CD4-positive, alpha-beta T cell (primary cell): ENCODE measurements around the gene LIPN. TPM values are rescaled to one million over a fixed set of nuclear protein-coding genes. Genes with fewer than 3 reads are reported as not detected.

Experiments used
- ATAC-seq: fragments of 200-7000 bp; cut with Tn5 transposase; one replicate; pipeline ENCODE4 v1.10.0; 2022; ENCODE audit warnings: mild to moderate bottlenecking; ENCODE audit not compliant: poor library complexity
- CTCF ChIA-PET: fragments of 350-600 bp; sonication (Branson Sonifier 250); formaldehyde crosslinking; loops from one replicate; lab custom pipeline; 2021; ENCODE audit warnings: antibody characterized with exemption, inconsistent platforms; lab: Charles Lee
- POLR2A ChIA-PET: fragments of 350-600 bp; sonication (Branson Sonifier 250); formaldehyde crosslinking; loops from one replicate; lab custom pipeline; 2021; ENCODE audit warnings: antibody characterized with exemption, inconsistent platforms; lab: Charles Lee
- DNase-seq, 14 experiments: peaks; one replicate each; pipeline ENCODE4 v3.0.0-alpha.2; 2013 to 2020; ENCODE audit warnings: mixed read lengths in 2 of 14
- H3K27ac ChIP-seq, 2 donors: one replicate each; pipeline versions ENCODE4 v1.5.1 to v1.7.0; 2013; ENCODE audit warnings: low read length in 2 of 2, low read depth in 1 of 2, mild to moderate bottlenecking in 1 of 2
- H3K27me3 ChIP-seq, 2 experiments: 1 replicate in 1 of 2; 2 replicates in 1 of 2; pipeline versions ENCODE4 v1.6.1 to v1.7.0; 2013; ENCODE audit warnings: low read length in 2 of 2, control low read depth in 1 of 2, mild to moderate bottlenecking in 1 of 2, moderate library complexity in 1 of 2; ENCODE audit not compliant: insufficient read depth in 2 of 2, control insufficient read depth in 1 of 2
- H3K36me3 ChIP-seq: one replicate; pipeline ENCODE4 v1.6.1; 2013; ENCODE audit warnings: low read length, control low read depth; ENCODE audit not compliant: insufficient read depth
- H3K4me1 ChIP-seq: one replicate; pipeline ENCODE4 v1.6.1; 2013; ENCODE audit warnings: low read length, control low read depth; ENCODE audit not compliant: insufficient read depth
- H3K4me3 ChIP-seq: one replicate; pipeline ENCODE4 v1.5.1; 2013; ENCODE audit warnings: mild to moderate bottlenecking, low read length, moderate library complexity
- H3K9me3 ChIP-seq, 2 experiments: 1 replicate in 1 of 2; 2 replicates in 1 of 2; pipeline versions ENCODE4 v1.6.1 to v1.7.0; 2013; ENCODE audit warnings: low read length in 2 of 2, mild to moderate bottlenecking in 2 of 2, control low read depth in 1 of 2, moderate library complexity in 1 of 2; ENCODE audit not compliant: control insufficient read depth in 1 of 2, insufficient read depth in 1 of 2
- H3K27ac Mint-ChIP-seq: one replicate; pipeline ENCODE4 v1.8.0; 2020; ENCODE audit warnings: mixed read lengths
- H3K27me3 Mint-ChIP-seq: one replicate; pipeline ENCODE4 v1.8.0; 2021; ENCODE audit warnings: mixed read lengths
- H3K36me3 Mint-ChIP-seq: one replicate; pipeline ENCODE4 v1.8.0; 2021; ENCODE audit warnings: low read depth, mixed read lengths
- H3K4me1 Mint-ChIP-seq: one replicate; pipeline ENCODE4 v1.8.0; 2021; ENCODE audit warnings: low read depth, mixed read lengths
- H3K4me3 Mint-ChIP-seq: one replicate; pipeline ENCODE4 v1.8.0; 2020; ENCODE audit warnings: mild to moderate bottlenecking, mixed read lengths
- H3K9me3 Mint-ChIP-seq: one replicate; pipeline ENCODE4 v1.8.0; 2020; ENCODE audit warnings: mixed read lengths
- intact Hi-C, 2 experiments: fragments of 100-400 bp; cut with DNase I in 1 of 2; cut with micrococcal nuclease in 1 of 2; formaldehyde crosslinking; loops; one replicate each; pipeline versions ENCODE4 v1.15.1 to v1.9.0; 2023 to 2025; cut with DNase I, micrococcal nuclease
- total RNA-seq, 174 experiments: library from RNA in 2 of 174; stranded (reverse) in 2 of 174; gene quantifications; one replicate each; pipeline ENCODE4 v1.2.3 and lab custom pipeline; 2021 to 2026
- TF ChIP-seq, protein P1 (sequence below): fragments of 200-600 bp; IDR thresholded peaks from one replicate; pipeline ENCODE4 v1.8.0; 2022; ENCODE audit warnings: antibody characterized with exemption, mild to moderate bottlenecking

The LIPN gene
- total RNA-seq, 2 experiments from 2014 or later: not detected

DNA sequence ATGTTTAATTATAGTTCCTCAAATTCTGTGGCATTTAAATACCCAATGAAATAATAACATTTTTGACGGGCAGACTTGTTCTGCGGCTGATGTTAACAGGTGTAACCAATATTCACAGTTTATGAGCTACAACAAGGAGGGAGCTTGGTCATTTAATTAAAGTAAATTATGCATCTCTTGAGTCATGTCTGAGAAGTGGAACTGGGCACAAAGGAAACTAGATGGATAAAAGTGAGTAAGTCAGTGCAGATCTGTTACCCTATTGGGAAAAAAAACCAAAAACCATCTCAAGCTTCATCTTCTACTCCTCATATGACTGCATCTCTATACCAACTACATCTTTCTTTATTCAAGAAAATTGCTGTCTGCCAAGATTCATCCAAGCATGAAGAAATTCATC, 67.9 kb downstream of the LIPN start:
- TF ChIP-seq, protein P1, sequence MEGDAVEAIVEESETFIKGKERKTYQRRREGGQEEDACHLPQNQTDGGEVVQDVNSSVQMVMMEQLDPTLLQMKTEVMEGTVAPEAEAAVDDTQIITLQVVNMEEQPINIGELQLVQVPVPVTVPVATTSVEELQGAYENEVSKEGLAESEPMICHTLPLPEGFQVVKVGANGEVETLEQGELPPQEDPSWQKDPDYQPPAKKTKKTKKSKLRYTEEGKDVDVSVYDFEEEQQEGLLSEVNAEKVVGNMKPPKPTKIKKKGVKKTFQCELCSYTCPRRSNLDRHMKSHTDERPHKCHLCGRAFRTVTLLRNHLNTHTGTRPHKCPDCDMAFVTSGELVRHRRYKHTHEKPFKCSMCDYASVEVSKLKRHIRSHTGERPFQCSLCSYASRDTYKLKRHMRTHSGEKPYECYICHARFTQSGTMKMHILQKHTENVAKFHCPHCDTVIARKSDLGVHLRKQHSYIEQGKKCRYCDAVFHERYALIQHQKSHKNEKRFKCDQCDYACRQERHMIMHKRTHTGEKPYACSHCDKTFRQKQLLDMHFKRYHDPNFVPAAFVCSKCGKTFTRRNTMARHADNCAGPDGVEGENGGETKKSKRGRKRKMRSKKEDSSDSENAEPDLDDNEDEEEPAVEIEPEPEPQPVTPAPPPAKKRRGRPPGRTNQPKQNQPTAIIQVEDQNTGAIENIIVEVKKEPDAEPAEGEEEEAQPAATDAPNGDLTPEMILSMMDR: no peak
- Histone ChIP-seq H3K36me3 (no peaks in the 10 kb centered on the region), H3K9me3 (peaks cover 0 to 4% of the 10 kb centered on the region in 2 experiments), H3K27me3 (no peaks in the 10 kb centered on the region), H3K4me1 (peaks cover 26% of the 10 kb centered on the region), H3K4me3 (no peak overlapping the region), H3K27ac (no peak overlapping the region)
- Mint-ChIP-seq H3K27ac (no peak overlapping the region), H3K4me3 (no peak overlapping the region), H3K27me3 (no peaks in the 10 kb centered on the region), H3K4me1 (peaks cover 77% of the 10 kb centered on the region), H3K9me3 (no peaks in the 10 kb centered on the region), H3K36me3 (no peaks in the 10 kb centered on the region)
- intact Hi-C loops: loop anchor here in 1 of 2 experiments (10.0 kb wide), 1 partner anchor 263 kb away; no protein-coding TSS in a partner anchor
- DNase-seq (no peak), ATAC-seq (no peak)
- ChIA-PET CTCF (no interaction called here), POLR2A (interaction anchor here (4.7 kb wide), 1 partner anchor 52 kb away, joined by 33 read pairs; the partner anchor contains the start of gene STAMBPL1)

DNA sequence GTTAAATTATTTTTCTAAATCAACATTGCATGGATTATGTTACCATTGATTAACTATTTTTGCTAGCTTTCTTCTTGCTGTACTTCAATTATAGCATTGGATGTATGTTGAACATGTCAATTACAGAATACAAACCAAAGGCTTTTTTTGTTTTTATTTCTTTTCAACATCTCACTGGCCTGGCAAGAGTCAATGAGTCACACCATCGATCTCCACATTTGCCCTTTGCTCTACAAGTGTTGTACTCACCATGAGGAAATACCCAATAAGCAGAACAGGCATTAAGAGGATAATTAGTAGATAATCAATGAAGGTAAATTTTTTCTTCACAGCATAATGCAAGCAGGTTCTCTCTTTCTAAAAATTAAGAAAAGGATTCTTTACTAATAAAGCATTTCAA, 68.5 kb downstream of the LIPN start:
- Mint-ChIP-seq H3K27ac (no peak overlapping the region), H3K36me3 (no peaks in the 10 kb centered on the region), H3K9me3 (no peaks in the 10 kb centered on the region), H3K27me3 (no peaks in the 10 kb centered on the region), H3K4me3 (no peak overlapping the region), H3K4me1 (peaks cover 77% of the 10 kb centered on the region)
- Histone ChIP-seq H3K4me3 (no peak overlapping the region), H3K27ac (no peak overlapping the region), H3K36me3 (no peaks in the 10 kb centered on the region), H3K9me3 (peaks cover 0 to 2% of the 10 kb centered on the region in 2 experiments), H3K27me3 (no peaks in the 10 kb centered on the region), H3K4me1 (peaks cover 26% of the 10 kb centered on the region)
- POLR2A ChIA-PET: interaction anchor here (1.5 to 4.7 kb wide), 2 partner anchors 51 to 52 kb away, joined by 5 to 33 read pairs; partner anchors contain the start of gene STAMBPL1
- ATAC-seq (no peak), DNase-seq (no peak)
- intact Hi-C loops: loop anchor here in 1 of 2 experiments (10.0 kb wide), 1 partner anchor 264 kb away; no protein-coding TSS in a partner anchor
- CTCF ChIA-PET: no interaction called here
- TF ChIP-seq, protein P1: no peak

Other genes with a start within 250 kb of the LIPN start
- 1 to 10 TPM in 1 of 2 experiments, under 1 TPM in 1; 0.95 to 2.7 TPM for gene RNLS, start 176.7 kb upstream of the LIPN start, total RNA-seq
- gene LIPJ, start 173.3 kb upstream of the LIPN start, total RNA-seq: not detected
- gene LIPF, start 95.6 kb upstream of the LIPN start, total RNA-seq: not detected
- gene LIPK, start 53.8 kb upstream of the LIPN start, total RNA-seq: not detected
- not detected for gene LIPM, start 42.7 kb downstream of the LIPN start, total RNA-seq
- gene ANKRD22, start 91.8 kb downstream of the LIPN start, total RNA-seq: not detected
- gene STAMBPL1, start 120.2 kb downstream of the LIPN start, total RNA-seq: 10 to 100 TPM; 23.7 to 26.7 TPM
- 1 to 10 TPM; 1.8 to 2.1 TPM for gene ACTA2, start 192.8 kb downstream of the LIPN start, total RNA-seq
- gene FAS, start 230.8 kb downstream of the LIPN start, total RNA-seq: 10 to 100 TPM; 23.8 to 28.2 TPM